Dermis blood vessel endothelial cell (primary cell): ENCODE data around the gene SLC35G2. TPM values are rescaled to one million over a fixed set of nuclear protein-coding genes. Genes with fewer than 3 reads are reported as not detected.
"Not testable (repeated sequence)": the region's sequence is repeated elsewhere in the genome, so short reads cannot be mapped to it uniquely, and the experiment has no call there.

ENCODE experiments used
- DNase-seq: peaks from one replicate; pipeline ENCODE4 v3.0.0; 2010
- total RNA-seq: library from RNA; depleted of rRNA; stranded (reverse); fragments of >200 nt; gene quantifications from 2 replicates; pipeline ENCODE4 v1.2.3, GENCODE V29; 2014

SLC35G2 gene
- total RNA-seq, result 28.8 and 31.4 TPM in 2 replicates

DNA sequence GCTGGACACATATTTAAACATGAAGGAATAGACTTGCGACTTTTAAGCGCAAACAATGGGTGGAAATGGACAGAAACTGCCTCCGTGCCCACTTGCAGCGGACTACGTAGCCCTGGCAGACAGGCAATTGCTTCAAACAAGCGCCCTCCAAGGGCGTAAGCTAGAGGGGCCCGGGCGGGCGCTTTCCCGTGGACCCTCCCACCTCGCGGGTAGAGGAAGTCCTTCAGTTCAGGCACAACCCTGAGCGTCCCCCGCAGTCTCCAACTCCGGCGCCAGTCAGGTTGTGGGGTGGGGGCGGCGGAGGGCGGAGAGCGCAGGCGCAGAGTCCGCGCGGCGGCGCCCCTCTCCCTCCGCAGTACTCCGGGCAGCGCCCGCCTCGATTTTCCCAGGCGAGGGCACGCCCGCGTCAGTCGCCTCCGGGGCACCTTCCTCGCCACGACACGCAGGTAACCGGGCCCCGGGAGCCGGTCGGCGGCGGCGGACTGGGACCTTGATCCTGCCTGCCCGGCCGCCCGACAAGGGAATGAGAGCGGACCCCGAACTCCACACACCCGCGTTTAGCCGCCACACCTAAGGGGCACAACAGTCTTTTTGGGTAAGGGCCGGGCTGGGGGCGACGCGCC is at the start of gene SLC35G2:
Gene SLC35G2 (plus strand): TSS at position 358 of the 623 bp plus-strand sequence. CDS start 35,335 bp downstream, outside the sequence.
- peak; percentile 80 for DNase-seq

DNA sequence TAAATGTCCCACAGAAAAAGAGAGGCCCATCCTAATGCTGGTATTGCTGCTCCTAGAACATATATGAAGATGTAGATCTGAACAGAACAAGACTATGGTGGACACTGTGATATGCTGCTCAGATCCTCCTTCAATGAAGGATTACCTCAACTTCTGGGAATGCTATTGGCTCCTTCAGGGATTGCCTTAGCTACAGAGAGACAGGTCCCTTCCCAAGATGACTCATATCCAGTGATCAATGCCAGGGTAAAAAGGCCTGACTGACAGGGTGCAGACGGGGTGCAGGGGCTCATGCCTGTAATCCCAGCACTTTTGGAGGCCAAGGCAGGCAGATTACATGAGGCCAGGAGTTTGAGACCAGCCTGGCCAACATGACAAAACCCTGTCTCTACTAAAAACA is 46.2 kb upstream of the SLC35G2 start:
- DNase-seq, result peak; percentile 19

DNA sequence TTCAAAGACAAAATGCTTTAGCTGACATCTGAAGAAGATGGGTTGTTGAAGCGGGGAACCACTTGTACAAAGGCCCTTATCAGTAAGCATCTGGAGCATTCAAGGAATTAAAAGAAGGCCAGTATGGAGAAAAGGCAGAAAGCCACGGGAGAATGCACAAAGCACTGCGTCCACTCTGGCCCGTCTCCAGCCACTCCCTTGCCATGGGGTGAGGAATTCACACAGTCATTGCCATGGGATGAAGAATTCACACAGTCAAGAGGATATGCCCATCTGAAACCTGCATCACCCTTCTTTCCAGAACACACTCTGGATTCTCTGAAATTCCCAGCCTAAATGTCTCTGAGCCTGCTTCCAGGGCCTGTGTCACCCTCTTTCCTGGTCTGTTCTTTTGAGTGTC is 40.1 kb upstream of the SLC35G2 start:
- no peak for DNase-seq

DNA sequence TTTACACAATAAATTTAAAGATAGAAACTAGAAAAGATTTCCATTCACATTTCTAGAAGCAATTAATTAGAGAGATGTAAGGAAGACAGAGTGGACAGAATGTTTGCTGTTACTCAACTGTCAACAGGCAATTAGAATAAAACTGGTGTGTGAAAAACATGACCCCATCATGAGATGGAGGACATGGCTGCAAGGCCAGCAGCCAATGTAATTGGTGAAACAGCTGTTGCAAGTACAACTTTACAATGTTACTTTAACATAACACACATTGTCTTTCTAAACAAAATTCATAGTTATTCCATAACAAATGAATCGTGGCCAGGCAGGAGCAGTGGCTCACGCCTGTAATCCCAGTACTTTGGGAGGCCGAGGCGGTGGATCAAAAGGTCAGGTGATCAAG is 38.2 kb upstream of the SLC35G2 start:
- no peak for DNase-seq

DNA sequence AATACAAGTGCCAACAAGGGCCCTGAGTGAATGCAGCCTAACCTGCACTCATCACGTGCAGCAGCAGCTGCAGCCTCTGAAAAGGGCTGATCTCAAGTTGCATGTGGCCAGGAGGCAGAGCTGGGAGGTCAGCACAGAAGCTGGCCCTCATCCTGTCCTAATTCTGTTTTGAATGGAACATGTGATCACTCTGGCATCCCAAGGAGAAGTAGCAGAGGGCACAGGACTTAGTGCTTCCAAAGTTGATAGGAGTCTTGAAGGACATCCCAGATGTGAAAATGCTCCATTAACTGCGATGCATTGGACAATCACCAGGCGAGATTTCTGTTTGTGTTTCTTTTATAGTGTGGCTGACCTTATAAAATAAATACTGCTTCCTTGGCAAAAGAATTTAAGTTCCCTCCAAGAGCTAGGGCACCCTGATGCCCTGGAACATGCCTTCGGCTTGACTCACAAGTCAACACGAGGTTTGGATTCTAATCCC is 35.2 kb upstream of the SLC35G2 start:
- no peak for DNase-seq

DNA sequence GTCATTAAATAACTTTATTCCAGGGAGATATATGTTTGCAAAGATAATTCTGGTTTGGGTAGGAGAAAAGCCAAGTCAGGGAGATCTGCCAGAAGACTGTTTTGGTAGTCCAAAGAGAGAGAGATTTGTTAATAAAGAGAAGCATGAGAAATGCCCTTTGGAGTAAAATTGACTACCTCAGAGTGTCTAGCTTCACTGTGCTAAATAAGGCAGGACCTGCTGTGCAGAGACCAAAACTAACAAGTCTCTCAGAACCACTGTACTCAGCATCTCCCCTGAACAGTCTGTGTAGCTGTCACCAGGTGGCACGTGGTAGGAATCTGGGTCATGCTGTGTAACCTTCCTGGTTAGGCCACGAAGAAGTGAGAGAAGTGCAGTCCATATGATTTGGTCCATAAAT is 31.6 kb upstream of the SLC35G2 start:
- no peak for DNase-seq

DNA sequence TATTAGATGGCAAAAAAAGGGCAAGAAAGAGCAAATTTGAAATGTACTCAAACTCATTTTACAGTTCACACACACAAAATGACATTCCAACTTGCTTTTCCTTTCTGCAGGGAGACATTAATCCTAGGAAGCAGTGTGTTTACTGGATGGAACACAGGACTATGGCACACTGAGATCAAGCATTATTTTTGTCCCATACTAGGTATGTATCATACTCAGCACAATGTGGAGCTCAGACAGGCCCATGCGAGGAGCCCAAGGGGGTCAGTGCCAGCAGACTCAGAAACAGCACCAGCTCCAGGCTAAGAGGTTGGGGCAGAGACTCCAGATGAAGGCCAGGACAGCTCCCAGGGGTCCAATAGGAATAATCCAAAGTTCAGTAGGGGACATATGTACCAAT is 30.8 kb upstream of the SLC35G2 start:
- DNase-seq, result no peak

DNA sequence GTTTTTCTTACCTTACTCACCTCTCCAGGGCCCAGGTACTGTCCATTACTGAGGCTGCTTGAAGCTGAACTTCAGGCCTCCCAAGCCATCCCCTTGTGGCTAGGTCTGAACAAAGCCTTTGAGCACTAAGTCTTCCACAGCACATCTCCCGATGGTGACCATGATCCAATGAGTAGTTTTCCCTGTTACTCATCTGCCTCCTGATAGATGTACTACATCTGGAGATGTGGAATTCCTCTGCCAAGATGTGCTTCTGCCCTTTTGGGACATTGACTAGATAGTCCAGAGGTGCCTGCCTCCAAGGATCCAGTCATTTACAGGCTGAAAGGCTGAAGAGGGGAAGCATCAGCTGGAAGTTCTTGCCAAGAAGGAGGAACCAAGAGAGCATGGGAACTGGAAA is 28.9 kb upstream of the SLC35G2 start:
- no peak for DNase-seq

DNA sequence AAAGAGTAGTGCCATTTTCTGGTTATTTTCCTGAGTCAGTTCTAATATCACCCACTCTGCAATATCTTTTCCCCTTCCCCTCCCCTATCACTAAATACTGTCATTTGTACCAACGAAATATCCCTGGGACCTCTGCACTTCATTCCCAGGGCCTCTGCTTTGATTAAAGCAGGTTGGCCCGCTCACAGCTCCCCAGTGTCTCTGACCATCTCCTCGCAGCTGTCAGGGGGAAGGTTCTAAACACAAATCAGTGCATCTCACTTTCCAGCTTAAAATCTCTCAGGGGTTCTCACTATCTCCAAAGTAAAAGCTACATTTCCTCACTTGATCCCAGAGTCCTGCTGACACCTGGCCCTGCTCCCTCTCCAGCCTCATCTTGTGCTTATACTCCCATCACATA is 28.1 kb upstream of the SLC35G2 start:
- DNase-seq, result no peak

DNA sequence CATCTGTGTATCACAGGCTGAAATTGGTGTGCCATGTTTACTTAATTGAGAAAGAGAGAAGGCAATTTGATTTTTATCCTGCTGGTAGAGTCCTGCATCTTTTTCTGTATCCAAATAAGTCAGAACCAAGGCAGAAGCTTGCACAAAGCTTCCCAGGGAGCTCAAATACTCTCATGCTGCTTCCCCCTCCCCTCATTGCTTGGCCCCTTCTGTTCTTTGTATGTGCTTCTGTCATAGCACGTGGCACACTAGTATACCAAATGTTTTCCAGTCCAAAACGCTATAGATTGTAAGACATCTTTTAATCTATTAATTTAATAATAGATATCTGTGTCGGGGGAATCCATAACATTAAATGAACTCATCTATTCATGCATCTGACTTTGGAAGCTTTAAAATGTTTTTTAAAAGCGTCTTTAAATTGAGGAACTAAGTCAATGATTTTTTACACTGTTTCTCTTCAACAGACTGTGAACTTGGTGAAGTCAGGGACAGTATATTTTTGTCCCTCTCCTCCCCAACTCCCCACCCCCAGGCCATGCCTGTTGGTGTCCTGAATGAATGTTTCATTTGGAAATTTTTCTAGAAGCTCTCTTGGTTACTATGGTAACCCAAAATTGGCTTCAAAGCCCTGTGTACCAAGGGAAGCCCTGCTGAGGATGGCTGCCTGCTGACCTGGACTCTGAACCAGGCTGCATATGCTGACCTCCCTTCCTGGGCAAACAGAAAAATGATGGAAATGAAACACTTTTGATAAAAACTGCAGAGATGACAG is 26.2 kb upstream of the SLC35G2 start:
- DNase-seq, result no peak

DNA sequence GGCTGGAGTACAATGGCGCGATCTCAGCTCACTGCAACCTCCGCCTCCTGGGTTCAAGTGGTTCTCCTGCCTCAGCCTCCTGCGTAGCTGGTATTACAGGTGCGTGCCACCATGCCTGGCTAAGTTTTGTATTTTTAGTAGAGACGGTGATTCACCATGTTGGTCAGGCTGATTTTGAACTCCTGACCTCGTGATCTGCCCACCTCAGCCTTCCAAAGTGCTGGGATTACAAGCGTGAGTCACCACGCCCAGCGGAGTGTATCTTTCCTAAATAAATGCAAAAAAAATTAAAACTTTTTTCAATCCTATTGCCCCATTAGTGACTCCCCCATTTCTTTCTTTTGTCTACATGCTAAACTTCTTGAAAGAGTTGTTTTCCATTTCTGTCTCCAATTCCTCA is 17.8 kb upstream of the SLC35G2 start:
- not testable (repeated sequence) for DNase-seq

DNA sequence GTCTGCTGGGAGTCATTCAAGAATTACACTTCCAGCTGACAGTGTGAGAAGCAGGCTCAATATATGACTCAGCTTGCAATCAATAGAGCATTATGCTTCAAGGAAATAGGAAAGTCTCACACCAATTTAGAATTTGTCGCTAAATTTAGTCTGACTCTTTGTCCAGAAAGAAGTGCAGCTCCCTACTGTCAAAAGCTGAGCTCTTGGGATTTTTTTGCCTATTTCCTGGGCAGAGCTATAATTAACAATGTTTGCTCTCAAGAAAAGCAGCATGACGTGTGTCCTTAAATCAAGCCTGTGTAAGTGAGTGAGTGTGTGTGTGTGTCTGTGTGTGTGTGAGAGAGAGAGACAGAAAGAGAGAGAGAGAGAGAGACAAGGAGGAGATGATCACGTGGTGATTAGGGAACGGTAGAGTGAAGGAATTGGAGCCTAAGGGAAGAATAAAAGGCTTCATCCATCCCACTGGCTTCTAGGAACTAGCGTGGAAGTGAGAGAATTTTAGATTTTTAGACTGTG is 16.4 kb upstream of the SLC35G2 start:
- peak; percentile 75 for DNase-seq

DNA sequence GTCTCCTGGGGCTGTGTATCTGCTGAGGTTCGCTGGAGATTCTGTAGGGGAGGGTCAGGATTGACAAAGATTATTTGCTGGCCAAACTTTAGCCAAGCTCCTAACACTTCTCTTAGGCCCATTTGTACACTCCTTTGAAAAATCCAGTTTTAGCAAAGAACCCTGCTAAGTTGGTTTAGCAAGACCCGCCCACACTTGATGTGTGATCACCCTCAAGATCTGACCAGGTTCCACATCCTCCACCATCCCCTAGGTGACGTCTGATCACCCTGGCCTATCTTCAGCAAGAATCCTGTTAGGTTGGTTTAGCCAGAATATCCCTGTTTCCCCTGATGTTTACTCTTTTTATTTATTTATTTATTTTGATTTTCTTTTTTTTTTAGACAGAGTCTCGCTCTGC is 14.8 kb upstream of the SLC35G2 start:
- DNase-seq, result no peak

DNA sequence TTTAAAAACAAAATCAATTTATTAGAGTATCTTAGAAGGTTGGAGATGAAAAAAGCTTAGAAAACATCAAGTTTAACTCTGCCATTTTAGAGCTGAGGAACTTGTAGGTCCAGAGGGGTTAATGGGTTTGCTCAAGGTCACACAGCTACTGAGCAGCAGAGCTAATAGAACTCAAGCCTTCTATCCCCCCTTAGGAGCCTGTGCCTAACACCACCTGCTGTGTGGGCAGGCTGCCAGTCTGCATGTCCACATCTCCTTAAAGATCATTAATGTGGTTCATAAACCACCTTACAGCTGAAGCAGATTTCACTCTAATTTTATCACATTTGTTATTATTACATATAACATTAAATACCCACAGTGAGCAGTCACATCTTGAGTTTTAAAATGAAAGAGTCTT is 14.1 kb upstream of the SLC35G2 start:
- DNase-seq, result no peak

DNA sequence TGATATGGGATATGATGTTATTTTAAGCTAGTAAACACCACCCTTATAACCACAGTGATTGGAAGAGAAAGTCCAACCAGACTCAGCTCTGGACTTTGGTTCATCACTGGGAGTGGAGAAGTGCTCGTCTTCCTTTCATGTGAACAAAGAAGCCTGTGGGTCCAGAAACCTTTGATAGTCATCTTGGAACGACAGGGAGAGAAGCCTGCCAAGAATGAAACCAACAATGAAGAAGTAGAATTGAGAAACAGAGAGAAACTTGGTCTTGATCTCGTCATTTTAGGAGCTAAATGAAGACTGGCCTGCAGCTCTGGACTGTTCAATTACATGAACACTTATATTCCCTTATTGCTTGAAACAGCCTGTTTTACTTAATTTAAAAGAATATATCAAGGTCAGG is 13.1 kb upstream of the SLC35G2 start:
- DNase-seq, result no peak

DNA sequence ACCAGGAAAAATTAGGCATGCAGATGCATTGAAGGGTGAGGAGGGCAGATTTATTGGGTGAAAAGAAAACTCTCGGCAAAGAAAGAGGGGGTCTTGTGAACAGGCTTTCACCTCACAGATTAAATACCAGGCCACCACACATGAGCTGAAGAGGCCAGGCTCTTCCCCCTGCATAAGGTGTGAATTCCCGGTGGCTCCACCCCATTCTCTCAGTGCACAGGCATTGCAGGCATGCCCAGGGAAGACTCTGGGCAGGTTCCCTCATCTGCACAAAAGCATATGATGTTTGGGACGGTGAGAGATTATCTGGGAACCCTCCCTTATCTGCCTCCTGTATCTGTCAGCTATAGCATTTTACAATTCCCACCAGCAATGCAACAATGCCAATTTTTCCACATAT is 7.2 kb upstream of the SLC35G2 start:
- DNase-seq, result no peak

DNA sequence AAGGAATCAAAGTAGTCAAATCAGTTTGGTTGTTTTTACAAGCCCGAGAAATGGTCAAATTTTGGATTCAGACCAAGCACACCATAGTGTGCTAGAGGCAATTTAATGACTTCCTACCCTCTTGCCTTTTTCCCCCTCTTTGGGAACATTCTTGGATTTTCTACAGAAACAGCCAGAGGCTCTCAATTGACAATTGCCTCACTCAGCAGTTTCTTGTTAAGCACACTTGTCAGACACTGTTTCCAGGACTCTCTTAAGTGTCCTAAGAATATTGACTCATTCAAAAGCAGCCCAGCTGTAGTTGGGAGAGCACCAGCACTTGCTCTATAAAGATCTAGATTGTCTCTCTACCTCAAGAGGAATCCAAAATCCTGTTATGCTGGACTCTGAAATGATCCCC is 1.5 kb upstream of the SLC35G2 start:
- DNase-seq, result no peak

DNA sequence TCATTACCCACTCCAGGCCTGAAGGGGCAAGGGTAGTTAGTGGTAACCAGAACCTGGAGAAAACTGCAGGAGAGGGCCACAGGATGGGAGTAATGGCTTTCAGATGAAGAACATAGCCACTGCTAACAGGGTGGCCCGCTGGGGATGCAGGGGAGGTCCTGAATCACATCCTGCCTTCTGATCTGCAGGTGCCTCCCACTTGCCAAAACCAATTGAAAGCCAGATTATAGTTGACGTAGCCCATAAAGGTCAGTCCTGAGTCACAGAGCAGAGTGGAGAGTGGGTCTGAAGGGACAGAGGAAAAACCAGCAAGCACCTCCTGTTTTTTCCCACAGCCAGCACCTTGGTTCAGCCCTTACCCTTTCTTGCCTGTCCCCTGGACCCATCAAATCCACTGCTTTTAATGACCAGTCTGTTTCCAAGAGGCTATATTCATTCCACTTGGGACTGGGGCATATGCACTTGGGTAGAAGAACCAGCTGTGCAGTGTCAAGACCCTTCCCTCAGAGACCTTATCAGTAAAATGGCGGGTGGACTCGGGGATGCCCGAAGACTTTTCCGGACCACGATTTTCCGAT is 646 bp upstream of the SLC35G2 start:
- peak; percentile 97 for DNase-seq

DNA sequence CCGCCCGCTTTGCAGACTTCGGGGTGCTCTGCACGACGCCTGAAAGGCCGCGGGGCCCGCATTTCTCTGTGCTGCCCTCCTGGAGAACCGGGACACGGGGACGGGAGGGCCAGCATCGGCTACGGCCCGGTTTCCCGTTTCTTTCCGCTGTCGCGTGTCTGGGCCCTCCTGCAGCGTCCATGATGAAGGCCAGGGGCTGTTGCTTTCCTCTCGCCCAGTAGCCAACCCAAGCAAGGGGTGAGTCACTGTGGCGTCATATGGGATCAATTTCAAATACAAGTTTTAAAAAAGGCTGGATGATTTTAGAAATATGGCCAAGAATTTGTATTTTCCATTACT is 435 bp downstream of the SLC35G2 start:
- DNase-seq, result peak; percentile 80

DNA sequence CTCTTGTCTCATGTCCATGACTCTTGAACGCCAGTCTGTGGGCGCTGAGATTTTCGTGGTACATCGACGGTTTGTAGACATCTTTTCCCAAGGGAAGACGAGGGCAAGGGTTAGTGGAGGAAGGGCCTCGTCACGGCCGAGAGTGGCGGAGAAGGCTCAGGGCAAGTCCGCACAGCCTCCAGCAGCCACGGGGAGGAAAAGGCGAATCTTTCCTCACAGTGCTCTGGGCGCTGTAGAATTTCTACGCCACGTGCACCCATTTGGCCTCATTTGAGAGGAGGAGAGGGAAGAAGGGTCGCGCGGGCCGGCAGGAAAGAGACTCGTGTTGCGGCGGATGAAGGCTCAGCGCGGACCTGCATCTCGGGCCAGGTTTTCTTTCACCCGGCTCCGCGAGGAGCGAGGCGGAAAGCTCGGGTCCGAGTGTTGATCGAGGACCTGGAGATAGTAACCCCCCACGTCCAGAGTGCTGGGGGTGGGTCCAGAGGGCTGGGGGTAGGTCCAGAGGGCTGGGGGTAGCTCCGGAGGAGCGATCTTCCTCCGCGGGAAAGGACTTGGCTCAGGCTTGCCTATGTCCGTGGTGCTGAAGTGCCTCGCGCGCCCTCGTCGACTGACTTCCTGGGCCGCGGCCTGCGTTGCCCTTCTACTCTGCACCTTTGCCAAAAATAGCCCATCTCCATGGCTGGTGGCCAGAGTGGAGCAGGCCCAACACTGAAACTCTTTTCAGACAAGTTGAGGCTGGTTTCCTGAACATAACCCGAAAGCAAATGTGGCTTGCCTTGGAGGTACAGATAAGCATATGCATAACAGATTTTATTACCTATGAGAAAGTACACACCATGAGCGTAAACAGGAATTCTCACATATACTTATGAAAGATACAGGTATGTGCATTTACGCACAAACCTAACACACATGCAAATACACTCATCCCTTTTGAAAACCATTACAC is 1.1 kb downstream of the SLC35G2 start:
- DNase-seq, result peak; percentile 64

DNA sequence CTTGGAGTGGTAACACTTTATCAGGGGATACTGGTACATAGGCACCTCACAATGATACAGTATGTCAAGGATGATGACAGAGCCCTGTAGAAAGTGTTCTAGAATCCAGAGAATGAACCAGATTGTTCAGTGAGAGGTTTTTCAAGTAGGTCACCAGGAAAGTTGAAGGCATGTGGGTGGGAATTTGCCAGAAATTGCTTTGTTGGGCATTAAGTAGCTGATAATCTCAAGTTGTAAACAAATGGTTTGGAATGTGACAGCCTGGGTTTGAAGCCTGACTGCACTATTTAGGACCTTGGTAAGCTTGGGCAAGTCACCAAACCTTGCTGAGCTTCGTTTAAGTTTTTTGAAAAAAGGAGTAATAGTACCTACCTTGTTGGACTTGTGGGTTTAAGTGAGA is 12.5 kb downstream of the SLC35G2 start:
- no peak for DNase-seq

DNA sequence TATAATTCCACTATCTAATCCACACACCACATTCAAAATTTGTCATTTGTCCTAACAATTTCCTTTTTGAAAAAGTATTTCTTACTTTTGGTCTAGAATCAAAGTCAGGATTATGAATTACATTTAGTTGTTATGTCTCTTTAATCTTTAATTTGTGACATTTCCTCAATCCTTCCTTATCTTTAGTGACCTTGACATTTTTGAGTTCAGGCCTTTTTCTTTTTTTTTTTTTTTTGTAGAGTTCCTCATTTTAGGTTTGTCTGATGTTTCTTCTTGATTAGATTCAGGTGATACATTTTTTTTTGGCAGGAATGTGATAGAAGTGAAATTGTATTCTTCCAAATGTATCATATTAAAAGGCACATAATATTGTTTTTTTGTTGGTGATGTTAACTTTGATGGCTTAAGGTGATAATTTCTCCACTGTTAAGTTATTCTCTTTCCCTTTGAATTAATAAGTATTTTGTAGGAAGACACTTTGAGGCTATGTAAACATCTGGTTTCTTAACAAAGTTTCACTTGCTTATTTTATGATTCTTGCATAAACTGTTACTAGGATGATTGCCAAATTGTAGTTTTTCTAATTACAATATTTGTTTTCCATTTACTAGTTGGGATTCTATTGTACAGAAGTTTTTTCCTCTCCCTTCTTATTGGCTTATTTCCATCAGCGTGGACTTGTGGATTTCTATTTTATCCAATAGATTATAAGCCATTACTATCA is 16.3 kb downstream of the SLC35G2 start:
- no peak for DNase-seq
